Keratinocyte (primary cell): ENCODE data around the gene ITIH4. TPM values are rescaled to one million over a fixed set of nuclear protein-coding genes. Genes with fewer than 3 reads are reported as not detected.

Experiments used
- DNase-seq: peaks from one replicate; pipeline ENCODE4 v3.0.0-alpha.2; 2011; ENCODE audit warnings: low read depth, missing footprints, low spot score
- FAIRE-seq: peaks from 2 replicates; lab custom pipeline; 2011; peaks lifted over from hg19 to GRCh38; lab: Jason Lieb, UNC
- H2AFZ ChIP-seq: 2 replicates; pipeline ENCODE4 v1.6.0; 2012; ENCODE audit warnings: low read length, control low read depth, inconsistent platforms; ENCODE audit not compliant: control insufficient read depth
- H3K27ac ChIP-seq: 2 replicates; pipeline ENCODE4 v1.5.1; 2011; ENCODE audit warnings: low read length; ENCODE audit not compliant: control insufficient read depth, insufficient read depth
- H3K27me3 ChIP-seq: 3 replicates; pipeline ENCODE4 v1.6.0; 2011; ENCODE audit warnings: low read length; ENCODE audit not compliant: control insufficient read depth, insufficient read depth; ENCODE audit errors: extremely low read depth
- H3K36me3 ChIP-seq, 2 experiments: 2 replicates in 1 of 2; 3 replicates in 1 of 2; pipeline ENCODE4 v1.5.1; 2011; ENCODE audit warnings: low read length in 2 of 2, mild to moderate bottlenecking in 1 of 2; ENCODE audit not compliant: control insufficient read depth in 2 of 2, insufficient read depth in 2 of 2; ENCODE audit errors: extremely low read depth in 1 of 2
- H3K4me1 ChIP-seq: 3 replicates; pipeline ENCODE4 v1.5.1; 2011; ENCODE audit warnings: low read length; ENCODE audit not compliant: control insufficient read depth, insufficient read depth; ENCODE audit errors: extremely low read depth
- H3K4me2 ChIP-seq: 3 replicates; pipeline ENCODE4 v1.6.0; 2011; ENCODE audit warnings: low read depth, low read length; ENCODE audit not compliant: control insufficient read depth, insufficient read depth; ENCODE audit errors: extremely low read depth
- H3K4me3 ChIP-seq, 3 experiments: fragments of 200-600 bp in 1 of 3; sonication (generic) in 1 of 3; 2 replicates in 2 of 3; 3 replicates in 1 of 3; pipeline ENCODE4 v1.5.1; 2011 to 2016; ENCODE audit warnings: low read length in 3 of 3, mild to moderate bottlenecking in 3 of 3, control low read depth in 2 of 3, inconsistent platforms in 1 of 3, low read depth in 1 of 3, mixed read lengths in 1 of 3, mixed run types in 1 of 3, moderate library complexity in 1 of 3; ENCODE audit not compliant: control insufficient read depth in 2 of 3, insufficient read depth in 2 of 3; ENCODE audit errors: extremely low read depth in 1 of 3
- H3K79me2 ChIP-seq: 2 replicates; pipeline ENCODE4 v1.6.0; 2012; ENCODE audit warnings: low read length; ENCODE audit not compliant: control insufficient read depth, insufficient read depth
- H3K9ac ChIP-seq: 3 replicates; pipeline ENCODE4 v1.6.0; 2011; ENCODE audit warnings: low read length; ENCODE audit not compliant: control insufficient read depth, insufficient read depth; ENCODE audit errors: extremely low read depth
- H3K9me1 ChIP-seq: 3 replicates; pipeline ENCODE4 v1.6.0; 2011; ENCODE audit warnings: low read length; ENCODE audit not compliant: control insufficient read depth, insufficient read depth; ENCODE audit errors: extremely low read depth
- H3K9me3 ChIP-seq: 2 replicates; pipeline ENCODE4 v1.5.1; 2012; ENCODE audit warnings: low read depth, low read length; ENCODE audit not compliant: control insufficient read depth
- H4K20me1 ChIP-seq: 3 replicates; pipeline ENCODE4 v1.6.0; 2011; ENCODE audit warnings: low read length; ENCODE audit not compliant: control insufficient read depth, insufficient read depth; ENCODE audit errors: extremely low read depth
- EZH2 ChIP-seq: IDR thresholded peaks from one replicate; pipeline ENCODE4 v1.6.1; 2012; ENCODE audit warnings: inconsistent platforms, mild to moderate bottlenecking, low read length, moderate library complexity
- dilution Hi-C: fragments of 300-500 bp; cut with MboI; formaldehyde crosslinking; loops from one replicate; pipeline ENCODE4 v1.7.0; 2020; ENCODE audit warnings: low sequenced_read_pairs; ENCODE audit not compliant: extremely low pct_ligation_motif_present
- polyA plus RNA-seq, 5 experiments: library from polyadenylated mRNA; depleted of rRNA in 3 of 5; stranded (reverse) in 3 of 5; stranded (forward) in 1 of 5; unstranded in 1 of 5; fragments of >200 nt; gene quantifications; 1 replicate in 1 of 5; 2 replicates in 3 of 5; 3 replicates in 1 of 5; pipeline versions ENCODE4 v1.2.1 to v1.2.3, GENCODE V29; 2011 to 2012; ENCODE audit warnings: missing spikeins in 2 of 5, low read depth in 1 of 5, low replicate concordance in 1 of 5
- TF ChIP-seq, protein P1 (sequence below), 3 experiments: IDR thresholded peaks in 1 of 3; conservative IDR thresholded peaks in 1 of 3; optimal IDR thresholded peaks in 1 of 3; 2 replicates in 2 of 3; 3 replicates in 1 of 3; pipeline versions ENCODE3 to v1.5.1; 2011; ENCODE audit warnings: low read length in 3 of 3, mild to moderate bottlenecking in 3 of 3, moderate library complexity in 2 of 3, control low read depth in 1 of 3, inconsistent platforms in 1 of 3; ENCODE audit not compliant: insufficient read depth in 2 of 3; ENCODE audit errors: extremely low read depth in 1 of 3

The ITIH4 gene
- polyA plus RNA-seq, 1 donor (not counting 4 experiments of a cell fraction or from before 2014, with no cell fraction given): 1.4 TPM

DNA sequence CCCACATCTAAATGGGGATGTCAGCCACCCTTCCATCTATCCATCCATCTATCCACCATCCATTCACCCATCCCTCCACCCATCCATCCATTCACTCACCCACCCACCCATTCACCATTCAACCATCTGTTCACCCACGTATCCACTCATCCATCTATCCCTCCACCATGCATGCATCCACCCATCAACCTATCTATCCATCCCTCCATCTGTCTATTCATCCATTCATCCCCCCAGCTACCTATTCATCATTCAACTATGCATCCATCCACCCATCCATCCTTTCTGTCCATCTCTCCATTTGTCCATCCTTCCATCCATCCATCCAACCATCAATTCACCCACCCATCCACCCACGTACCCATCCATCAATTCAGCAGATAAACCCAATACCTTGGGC is 21.3 kb downstream of the ITIH4 start:
- Histone ChIP-seq H3K9ac (no peak overlapping the region), H3K9me1 (no peaks in the 10 kb centered on the region), H2AFZ (no peak overlapping the region), H3K27me3 (no peaks in the 10 kb centered on the region), H4K20me1 (no peaks in the 10 kb centered on the region), H3K27ac (no peak overlapping the region), H3K36me3 (no peaks in the 10 kb centered on the region), H3K79me2 (no peaks in the 10 kb centered on the region), H3K4me3 (no peak overlapping the region), H3K4me2 (no peak overlapping the region), H3K4me1 (no peaks in the 10 kb centered on the region), H3K9me3 (no peaks in the 10 kb centered on the region)
- DNase-seq (no peak), FAIRE-seq (no peak)
- TF ChIP-seq EZH2: no peak
- TF ChIP-seq, protein P1, sequence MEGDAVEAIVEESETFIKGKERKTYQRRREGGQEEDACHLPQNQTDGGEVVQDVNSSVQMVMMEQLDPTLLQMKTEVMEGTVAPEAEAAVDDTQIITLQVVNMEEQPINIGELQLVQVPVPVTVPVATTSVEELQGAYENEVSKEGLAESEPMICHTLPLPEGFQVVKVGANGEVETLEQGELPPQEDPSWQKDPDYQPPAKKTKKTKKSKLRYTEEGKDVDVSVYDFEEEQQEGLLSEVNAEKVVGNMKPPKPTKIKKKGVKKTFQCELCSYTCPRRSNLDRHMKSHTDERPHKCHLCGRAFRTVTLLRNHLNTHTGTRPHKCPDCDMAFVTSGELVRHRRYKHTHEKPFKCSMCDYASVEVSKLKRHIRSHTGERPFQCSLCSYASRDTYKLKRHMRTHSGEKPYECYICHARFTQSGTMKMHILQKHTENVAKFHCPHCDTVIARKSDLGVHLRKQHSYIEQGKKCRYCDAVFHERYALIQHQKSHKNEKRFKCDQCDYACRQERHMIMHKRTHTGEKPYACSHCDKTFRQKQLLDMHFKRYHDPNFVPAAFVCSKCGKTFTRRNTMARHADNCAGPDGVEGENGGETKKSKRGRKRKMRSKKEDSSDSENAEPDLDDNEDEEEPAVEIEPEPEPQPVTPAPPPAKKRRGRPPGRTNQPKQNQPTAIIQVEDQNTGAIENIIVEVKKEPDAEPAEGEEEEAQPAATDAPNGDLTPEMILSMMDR (optimal IDR thresholded peaks at IDR 0.05 in 1 of 3, IDR thresholded peaks at IDR 0.05 in 1 of 3, conservative IDR thresholded peaks at IDR 0.05 in 1 of 3; ENCODE audit: extremely low read depth in 1 of 3, insufficient read depth in 2 of 3, low read length in 3 of 3): no peak
- dilution Hi-C loops: no loop called here

DNA sequence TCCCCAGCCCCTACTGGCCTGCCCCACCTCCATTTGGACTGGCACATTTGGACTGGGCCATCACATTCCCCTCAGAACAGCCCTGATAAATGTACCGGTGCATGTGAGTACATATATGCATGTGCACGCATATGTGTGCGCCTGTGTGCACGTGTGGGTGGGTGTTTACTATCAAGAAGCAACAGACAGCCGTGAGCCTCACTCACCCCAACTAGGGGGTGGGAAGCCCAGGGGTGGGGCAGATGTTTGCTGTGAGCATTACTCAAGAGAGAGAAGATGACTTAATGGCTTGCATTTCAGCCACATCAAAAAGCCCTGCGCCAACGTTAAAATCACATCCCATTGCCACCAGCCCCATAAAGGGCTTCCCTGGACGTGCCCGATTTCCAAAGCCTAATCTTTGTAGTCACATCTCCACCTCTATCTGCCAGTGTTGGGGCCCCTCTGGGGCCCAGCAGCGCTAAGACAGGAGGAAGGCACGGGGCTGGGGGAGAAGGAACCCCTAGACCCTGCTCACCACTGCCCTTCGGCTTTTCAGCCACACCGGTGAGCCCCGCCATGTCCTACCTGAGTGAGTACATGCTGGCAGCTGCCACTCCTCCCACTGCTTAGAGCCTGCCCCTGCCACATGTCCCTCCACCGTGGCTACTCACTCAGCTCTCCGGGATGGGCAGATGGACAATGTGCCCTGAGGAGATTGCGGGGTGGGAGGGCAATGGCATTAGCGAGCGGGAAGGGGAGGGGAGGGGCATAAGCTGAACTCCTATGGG is 25.0 kb downstream of the ITIH4 start:
- DNase-seq (no peak), FAIRE-seq (no peak)
- Histone ChIP-seq H3K4me2 (no peak overlapping the region), H2AFZ (no peak overlapping the region), H3K36me3 (no peaks in the 10 kb centered on the region), H3K4me3 (no peak overlapping the region), H3K9me1 (no peaks in the 10 kb centered on the region), H3K4me1 (no peaks in the 10 kb centered on the region), H3K27me3 (peaks cover under 1% of the 10 kb centered on the region), H3K27ac (no peak overlapping the region), H4K20me1 (no peaks in the 10 kb centered on the region), H3K9me3 (no peaks in the 10 kb centered on the region), H3K79me2 (no peaks in the 10 kb centered on the region), H3K9ac (no peak overlapping the region)
- TF ChIP-seq EZH2: no peak
- TF ChIP-seq, protein P1 (optimal IDR thresholded peaks at IDR 0.05 in 1 of 3, IDR thresholded peaks at IDR 0.05 in 1 of 3, conservative IDR thresholded peaks at IDR 0.05 in 1 of 3; ENCODE audit: extremely low read depth in 1 of 3, insufficient read depth in 2 of 3, low read length in 3 of 3): no peak
- dilution Hi-C loops: no loop called here
